Kidney (tissue), 14 donors: ENCODE data around the gene RTRAF. TPM values are rescaled to one million over a fixed set of nuclear protein-coding genes. Genes with fewer than 3 reads are reported as not detected.

Experiments
- DNase-seq, 5 donors: peaks; one replicate each; pipeline ENCODE4 v3.0.0-alpha.2; 2013 to 2020
- FAIRE-seq: peaks from 2 replicates; lab custom pipeline; 2012; peaks lifted over from hg19 to GRCh38; lab: Jason Lieb, UNC
- H3K27ac ChIP-seq, 2 donors: one replicate each; pipeline ENCODE4 v1.7.0; 2013; ENCODE audit warnings: low read depth in 2 of 2, low read length in 2 of 2, inconsistent platforms in 1 of 2
- H3K27me3 ChIP-seq: one replicate; pipeline ENCODE4 v1.7.1; 2013; ENCODE audit warnings: low read length, inconsistent platforms; ENCODE audit not compliant: control insufficient read depth, insufficient read depth
- H3K36me3 ChIP-seq, 3 donors: one replicate each; pipeline versions ENCODE4 v1.7.0 to v1.7.1; 2013; ENCODE audit warnings: low read length in 3 of 3, control low read depth in 1 of 3, inconsistent platforms in 1 of 3; ENCODE audit not compliant: insufficient read depth in 3 of 3, control insufficient read depth in 2 of 3
- H3K4me1 ChIP-seq, 3 donors: one replicate each; pipeline versions ENCODE4 v1.7.0 to v1.7.1; 2013; ENCODE audit warnings: low read length in 3 of 3, inconsistent platforms in 1 of 3, low read depth in 1 of 3; ENCODE audit not compliant: control insufficient read depth in 2 of 3, insufficient read depth in 2 of 3
- H3K4me3 ChIP-seq, 3 donors: one replicate each; pipeline versions ENCODE4 v1.7.0 to v1.8.1; 2013; ENCODE audit warnings: low read length in 3 of 3, control low read depth in 1 of 3, inconsistent platforms in 1 of 3
- H3K9ac ChIP-seq, 3 donors: one replicate each; pipeline versions ENCODE4 v1.7.0 to v1.7.1; 2013; ENCODE audit warnings: low read length in 3 of 3, control low read depth in 1 of 3, inconsistent platforms in 1 of 3
- H3K9me3 ChIP-seq, 3 donors: one replicate each; pipeline versions ENCODE4 v1.7.0 to v1.7.1; 2013; ENCODE audit warnings: low read length in 3 of 3, control low read depth in 1 of 3, inconsistent platforms in 1 of 3; ENCODE audit not compliant: control insufficient read depth in 2 of 3, insufficient read depth in 1 of 3
- CTCF ChIP-seq: IDR thresholded peaks from 3 replicates; pipeline ENCODE4 v1.5.1; 2012; ENCODE audit warnings: mild to moderate bottlenecking, moderate library complexity, borderline replicate concordance; ENCODE audit not compliant: insufficient read depth; ENCODE audit errors: extremely low read depth
- intact Hi-C: fragments of 100-400 bp; cut with DNase I; formaldehyde crosslinking; loops from one replicate; pipeline ENCODE4 v1.11.1; 2022
- polyA plus RNA-seq: library from polyadenylated mRNA; stranded (reverse); fragments of 350-450 nt; fragmentation: Illumina TruSeq; extraction: RNeasy Lipid Tissue Mini Kit (QIAGEN cat#74804); gene quantifications from one replicate; pipeline ENCODE4 v1.2.3, GENCODE V29; 2014; ENCODE audit warnings: low read depth, low replicate concordance; ENCODE audit not compliant: insufficient read depth
- total RNA-seq: library from RNA; stranded (reverse); fragmentation: NEBNext Ultra II Directional; extraction: Animal tissue kit (Norgen Biotek cat#: 25700); gene quantifications from one replicate; pipeline ENCODE4 v1.2.1, GENCODE V29; 2021
- donor health status: control.
- donor health status: control.
- donor health status: control.
- donor health status: control.
- donor health status: control.
- donor health status: DM: yes; HTN: yes; CAD: no.
- donor health status: Normal renal cell carcinoma (clear cell type).

Gene RTRAF
- total and polyA plus RNA-seq, 2 donors from 2014 or later, result 116 to 250 TPM

- TF ChIP-seq CTCF, result no peak
- peak overlapping the region; percentile 12 to 33 for H3K27ac ChIP-seq
- peaks cover 12 to 23% (median 13%) of the 10 kb centered on the region in 3 donors for H3K4me1 ChIP-seq
- no peaks in the 10 kb centered on the region for H3K36me3 ChIP-seq
- H3K9ac ChIP-seq, result no peak overlapping the region
- no peak overlapping the region for H3K4me3 ChIP-seq
- intact Hi-C loops, result no loop called here
- DNase-seq, result peak in 1 of 5 donors; percentile 60
- FAIRE-seq, result no peak
- H3K9me3 ChIP-seq, result no peaks in the 10 kb centered on the region
- H3K27me3 ChIP-seq, result no peaks in the 10 kb centered on the region
Observed at GRCh38 chr14:52052288-52052943, 63.1 kb downstream of the RTRAF start.

- intact Hi-C loops, result no loop called here
- Histone ChIP-seq H3K27ac (peak overlapping the region; percentile 12 to 33), H3K36me3 (no peaks in the 10 kb centered on the region), H3K9ac (no peak overlapping the region), H3K9me3 (no peaks in the 10 kb centered on the region), H3K4me1 (peaks cover 12 to 23% (median 13%) of the 10 kb centered on the region in 3 donors), H3K4me3 (no peak overlapping the region), H3K27me3 (no peaks in the 10 kb centered on the region)
- DNase-seq (peak in 1 of 5 donors; percentile 30), FAIRE-seq (no peak)
- TF ChIP-seq CTCF, result no peak
Observed at GRCh38 chr14:52053044-52053443, 63.7 kb downstream of the RTRAF start.

GRCh38 chr14:52054678-52055077 lies 65.3 kb downstream of the RTRAF start:
- H3K27ac ChIP-seq, result no peak overlapping the region
- no peak overlapping the region for H3K4me3 ChIP-seq
- intact Hi-C loops, result no loop called here
- DNase-seq (no peak), FAIRE-seq (no peak)
- H3K4me1 ChIP-seq, result peaks cover 13 to 20% (median 16%) of the 10 kb centered on the region in 3 donors
- H3K36me3 ChIP-seq, result no peaks in the 10 kb centered on the region
- H3K27me3 ChIP-seq, result no peaks in the 10 kb centered on the region
- H3K9me3 ChIP-seq, result no peaks in the 10 kb centered on the region
- H3K9ac ChIP-seq, result no peak overlapping the region
- no peak for TF ChIP-seq CTCF
